Left lung (tissue), 10 donors: ENCODE data around the gene TRIM68. TPM values are rescaled to one million over a fixed set of nuclear protein-coding genes. Genes with fewer than 3 reads are reported as not detected.

ENCODE experiments used
- ATAC-seq: fragments of 200-7000 bp; cut with Tn5 transposase; one replicate; pipeline ENCODE4 v1.9.1; 2020; ENCODE audit warnings: moderate library complexity
- DNase-seq, 4 donors: peaks; one replicate each; pipeline ENCODE4 v3.0.0-alpha.2; 2013 to 2020
- H3K27ac ChIP-seq, 2 donors: fragments of 200-600 bp; sonication (generic) in 1 of 2; one replicate each; pipeline versions ENCODE4 v1.5.0 to v1.8.0; 2020 to 2021
- H3K27me3 ChIP-seq, 2 donors: fragments of 200-600 bp; sonication (generic) in 1 of 2; one replicate each; pipeline versions ENCODE4 v1.5.0 to v1.8.0; 2020 to 2021
- H3K36me3 ChIP-seq, 2 donors: fragments of 200-600 bp; sonication (generic) in 1 of 2; one replicate each; pipeline versions ENCODE4 v1.5.0 to v1.8.0; 2020 to 2021
- H3K4me1 ChIP-seq, 2 donors: fragments of 200-600 bp; one replicate each; pipeline ENCODE4 v1.8.0; 2021
- H3K4me3 ChIP-seq, 2 donors: fragments of 200-600 bp; sonication (generic) in 1 of 2; one replicate each; pipeline versions ENCODE4 v1.5.0 to v1.8.0; 2020 to 2021; ENCODE audit warnings: mild to moderate bottlenecking in 1 of 2
- H3K9me3 ChIP-seq, 2 donors: fragments of 200-600 bp; sonication (generic) in 1 of 2; one replicate each; pipeline versions ENCODE4 v1.5.0 to v1.8.0; 2020 to 2021
- intact Hi-C, 2 donors: fragments of 100-400 bp; cut with DNase I; formaldehyde crosslinking; loops; one replicate each; pipeline versions ENCODE4 v1.11.2 to v1.14.2; 2022
- polyA plus RNA-seq, 6 donors: library from polyadenylated mRNA; unstranded; fragments of 120-200 nt; gene quantifications; one replicate each; pipeline ENCODE4 v1.2.1, GENCODE V29; 2013; ENCODE audit not compliant: insufficient read length in 6 of 6
- total RNA-seq, 2 donors: library from RNA; stranded (reverse); fragmentation: NEBNext Ultra II Directional; extraction: Animal tissue kit (Norgen Biotek cat#: 25700); gene quantifications; one replicate each; pipeline ENCODE4 v1.2.1, GENCODE V29; 2021
- TF ChIP-seq, protein P1 (sequence below), 2 donors: fragments of 200-600 bp; sonication (generic) in 1 of 2; IDR thresholded peaks; one replicate each; pipeline versions ENCODE4 v1.5.0 to v1.8.0; 2021; ENCODE audit warnings: antibody characterized with exemption in 2 of 2
- donor health status: DM: no; HTN: yes; CAD: no.
- donor health status: DM: no; HTN: no; CAD: no.

TRIM68 gene
- total and polyA plus RNA-seq, 8 donors, result 12.5 to 23.6 (median 18.6) TPM

DNA sequence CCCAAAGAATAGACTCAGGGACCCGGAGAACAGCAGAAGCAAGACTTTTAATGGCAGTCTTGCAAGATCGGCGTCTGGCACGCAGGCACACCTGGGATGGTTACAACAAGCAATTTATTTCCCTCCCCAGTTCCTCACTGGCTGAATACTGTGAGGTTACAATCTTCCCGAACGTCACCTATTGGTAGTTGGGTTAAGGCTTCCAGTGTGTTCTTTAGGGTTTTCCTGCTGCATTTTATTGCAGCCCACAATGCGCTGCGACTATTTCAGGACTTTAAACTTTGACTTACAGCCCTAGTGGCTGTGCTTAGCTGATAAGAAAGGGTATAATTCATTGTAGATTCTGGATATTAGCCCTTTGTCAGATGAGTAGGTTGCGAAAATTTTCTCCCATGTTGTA, 11.5 kb upstream of the TRIM68 start:
- ATAC-seq (no peak), DNase-seq (no peak)
- Histone ChIP-seq H3K9me3 (no peaks in the 10 kb centered on the region), H3K4me3 (no peak overlapping the region), H3K27me3 (peaks cover 0 to 6% of the 10 kb centered on the region in 2 donors), H3K27ac (no peak overlapping the region), H3K36me3 (no peaks in the 10 kb centered on the region), H3K4me1 (no peaks in the 10 kb centered on the region)
- TF ChIP-seq, protein P1, sequence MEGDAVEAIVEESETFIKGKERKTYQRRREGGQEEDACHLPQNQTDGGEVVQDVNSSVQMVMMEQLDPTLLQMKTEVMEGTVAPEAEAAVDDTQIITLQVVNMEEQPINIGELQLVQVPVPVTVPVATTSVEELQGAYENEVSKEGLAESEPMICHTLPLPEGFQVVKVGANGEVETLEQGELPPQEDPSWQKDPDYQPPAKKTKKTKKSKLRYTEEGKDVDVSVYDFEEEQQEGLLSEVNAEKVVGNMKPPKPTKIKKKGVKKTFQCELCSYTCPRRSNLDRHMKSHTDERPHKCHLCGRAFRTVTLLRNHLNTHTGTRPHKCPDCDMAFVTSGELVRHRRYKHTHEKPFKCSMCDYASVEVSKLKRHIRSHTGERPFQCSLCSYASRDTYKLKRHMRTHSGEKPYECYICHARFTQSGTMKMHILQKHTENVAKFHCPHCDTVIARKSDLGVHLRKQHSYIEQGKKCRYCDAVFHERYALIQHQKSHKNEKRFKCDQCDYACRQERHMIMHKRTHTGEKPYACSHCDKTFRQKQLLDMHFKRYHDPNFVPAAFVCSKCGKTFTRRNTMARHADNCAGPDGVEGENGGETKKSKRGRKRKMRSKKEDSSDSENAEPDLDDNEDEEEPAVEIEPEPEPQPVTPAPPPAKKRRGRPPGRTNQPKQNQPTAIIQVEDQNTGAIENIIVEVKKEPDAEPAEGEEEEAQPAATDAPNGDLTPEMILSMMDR (IDR thresholded peaks at IDR 0.05), result no peak
- intact Hi-C loops, result no loop called here

DNA sequence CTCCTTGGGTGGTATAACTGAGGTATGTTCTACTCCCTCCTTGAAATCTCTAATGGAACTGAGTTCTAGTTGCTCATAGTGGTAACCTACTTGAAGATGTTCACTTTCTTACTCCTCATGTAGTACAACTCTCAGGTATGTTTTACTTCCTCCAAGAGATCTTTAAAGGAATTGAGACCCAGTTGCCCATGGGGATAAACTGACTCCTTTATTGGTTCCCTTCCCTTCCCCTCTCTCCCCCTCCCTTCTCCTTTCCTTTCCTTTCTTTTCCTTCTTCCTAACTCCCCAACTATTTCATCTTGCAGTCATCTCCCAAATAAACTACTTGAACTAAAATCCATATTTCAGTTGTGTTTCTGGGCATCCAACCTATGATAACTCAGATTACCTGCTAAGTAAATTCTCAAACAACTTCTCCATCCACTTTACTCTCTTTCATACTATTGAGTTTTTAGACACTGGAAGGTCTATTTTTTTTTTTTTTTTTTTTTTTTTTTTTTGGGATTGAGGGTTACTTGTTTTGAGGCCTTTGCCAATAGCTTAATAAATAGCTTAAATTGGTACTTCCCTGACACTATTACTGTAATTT, 7.9 kb upstream of the TRIM68 start:
- no peaks in the 10 kb centered on the region for H3K9me3 ChIP-seq
- H3K27me3 ChIP-seq, result peaks cover 0 to 6% of the 10 kb centered on the region in 2 donors
- ATAC-seq (no peak), DNase-seq (no peak)
- TF ChIP-seq, protein P1 (IDR thresholded peaks at IDR 0.05), result no peak
- H3K4me1 ChIP-seq, result no peaks in the 10 kb centered on the region
- H3K36me3 ChIP-seq, result no peaks in the 10 kb centered on the region
- H3K27ac ChIP-seq, result no peak overlapping the region
- no peak overlapping the region for H3K4me3 ChIP-seq
- intact Hi-C loops, result no loop called here

DNA sequence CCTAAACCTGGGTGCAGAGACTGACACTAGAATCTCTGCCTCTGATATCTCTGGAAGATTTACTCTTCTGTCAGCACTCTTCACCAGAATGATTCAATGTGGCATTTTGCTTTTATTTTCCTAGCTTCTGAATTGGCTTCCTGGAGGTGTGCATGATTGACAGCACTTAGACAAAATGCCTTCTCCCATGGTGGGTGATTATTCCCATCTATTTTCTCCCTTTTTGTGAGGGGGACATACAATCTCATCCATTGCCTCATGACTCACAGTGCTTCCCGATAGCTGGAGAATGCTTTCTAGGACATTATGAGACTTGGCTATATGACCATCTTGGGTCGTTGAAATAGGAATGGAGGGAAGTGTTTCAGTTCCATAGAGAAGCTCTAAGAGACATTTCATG, 4.0 kb upstream of the TRIM68 start:
- no peak overlapping the region for H3K4me3 ChIP-seq
- no peaks in the 10 kb centered on the region for H3K36me3 ChIP-seq
- TF ChIP-seq, protein P1 (IDR thresholded peaks at IDR 0.05), result no peak
- peaks cover 0 to 12% of the 10 kb centered on the region in 2 donors for H3K4me1 ChIP-seq
- H3K27me3 ChIP-seq, result no peaks in the 10 kb centered on the region
- DNase-seq, result no peak
- no peaks in the 10 kb centered on the region for H3K9me3 ChIP-seq
- intact Hi-C loops, result no loop called here
- no peak for ATAC-seq
- H3K27ac ChIP-seq, result no peak overlapping the region

DNA sequence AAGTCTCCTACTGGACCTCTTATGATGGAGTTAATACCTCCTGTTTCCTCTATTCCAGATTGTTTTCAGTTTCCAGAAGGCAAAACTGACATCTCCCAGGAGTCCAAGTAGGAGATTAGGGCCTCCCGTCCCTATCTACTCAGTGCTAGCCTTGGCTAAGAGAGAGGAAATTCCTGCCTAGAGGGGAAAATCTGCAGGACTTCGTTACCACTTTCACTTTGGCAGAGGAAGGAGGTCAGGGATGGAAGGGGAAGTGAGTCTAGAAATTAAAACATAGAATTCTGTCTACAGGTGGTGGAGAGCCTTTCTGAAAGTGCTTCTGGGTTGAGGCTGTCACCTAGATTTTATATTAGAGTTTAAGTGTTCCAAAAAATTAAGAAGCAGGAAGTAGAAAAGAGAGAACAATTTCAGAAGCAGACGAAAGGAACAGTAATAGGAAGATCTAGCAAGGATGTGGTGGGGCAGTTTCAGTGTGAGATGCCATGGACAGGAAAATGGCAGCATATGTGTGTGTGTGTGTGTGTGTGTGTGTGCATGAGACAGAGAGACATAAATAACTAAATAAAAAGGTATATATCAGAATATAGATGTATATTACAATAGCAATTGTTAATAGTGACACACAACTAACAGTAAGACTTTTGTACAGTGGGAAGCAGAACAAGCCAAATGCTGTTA, 2.4 kb upstream of the TRIM68 start:
- H3K27ac ChIP-seq, result peak overlapping the region in 1 of 2 donors; percentile 43
- ATAC-seq, result no peak
- intact Hi-C loops, result no loop called here
- TF ChIP-seq, protein P1 (IDR thresholded peaks at IDR 0.05), result no peak
- H3K4me1 ChIP-seq, result peaks cover 0 to 22% of the 10 kb centered on the region in 2 donors
- no peaks in the 10 kb centered on the region for H3K36me3 ChIP-seq
- no peak for DNase-seq
- H3K9me3 ChIP-seq, result no peaks in the 10 kb centered on the region
- no peak overlapping the region for H3K4me3 ChIP-seq
- H3K27me3 ChIP-seq, result no peaks in the 10 kb centered on the region

DNA sequence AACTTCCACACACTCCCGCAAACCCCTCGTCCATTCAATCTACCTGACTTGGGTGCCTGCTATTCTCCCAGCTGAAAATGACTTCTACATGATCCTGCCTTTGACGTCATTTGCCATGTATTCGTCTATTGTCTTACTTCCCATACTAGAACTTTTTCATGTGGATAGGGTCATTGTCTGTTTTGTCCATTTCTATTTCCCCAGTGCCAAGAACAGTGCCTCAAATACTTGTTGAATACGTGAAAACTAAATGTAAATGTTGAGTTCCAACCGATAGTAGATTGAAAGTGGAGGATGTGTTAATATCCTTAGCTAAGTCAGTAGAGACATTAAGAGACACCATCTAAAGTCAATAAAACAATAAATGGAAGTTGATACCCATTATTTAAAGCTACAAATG, 935 bp downstream of the TRIM68 start:
- intact Hi-C loops, result no loop called here
- H3K36me3 ChIP-seq, result peaks cover 0 to 27% of the 10 kb centered on the region in 2 donors
- H3K27ac ChIP-seq, result peak overlapping the region; percentile 92 to 93
- H3K9me3 ChIP-seq, result no peaks in the 10 kb centered on the region
- peaks cover 0 to 22% of the 10 kb centered on the region in 2 donors for H3K4me1 ChIP-seq
- H3K27me3 ChIP-seq, result no peaks in the 10 kb centered on the region
- H3K4me3 ChIP-seq, result peak overlapping the region; percentile 63 to 70
- ATAC-seq (peak; percentile 1), DNase-seq (peak in 2 of 4 donors; percentile 2 to 9)
- TF ChIP-seq, protein P1 (IDR thresholded peaks at IDR 0.05), result no peak
